ENCODE data around the gene ARMC9. TPM values are rescaled to one million over a fixed set of nuclear protein-coding genes. Genes with fewer than 3 reads are reported as not detected.

ARMC9 gene
- total and polyA plus RNA-seq, 8 donors: 4.5 to 114 (median 11.0) TPM

DNA sequence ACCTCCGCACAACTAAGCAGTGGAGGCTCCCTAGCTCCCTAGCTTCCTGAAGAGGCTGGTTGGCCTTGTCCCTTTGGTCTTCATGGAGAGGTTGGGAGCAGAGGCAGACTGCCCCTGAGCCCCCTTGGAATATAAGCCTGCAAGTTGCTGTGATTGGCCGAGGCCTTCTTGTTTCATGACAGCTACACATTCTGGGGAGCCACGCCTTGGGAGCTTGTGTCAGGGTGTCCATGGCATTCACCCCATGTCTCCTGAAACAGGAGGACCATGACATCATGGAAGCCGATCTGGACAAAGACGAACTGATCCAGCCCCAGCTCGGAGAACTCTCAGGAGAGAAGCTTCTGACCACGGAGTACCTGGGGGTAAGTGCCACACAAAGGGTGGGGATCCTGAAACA lies 133.1 kb downstream of the ARMC9 start:
- no peaks in the 10 kb centered on the region for H3K27me3 ChIP-seq
- H3K27ac ChIP-seq: no peak overlapping the region
- 71 to 96% (median 83%) methylated on average over 7 of the region's 7 CpGs for WGBS, 5 donors
- H3K4me1 ChIP-seq: no peaks in the 10 kb centered on the region
- no peaks in the 10 kb centered on the region for H3K9me3 ChIP-seq
- H3K36me3 ChIP-seq: peaks cover 5 to 57% (median 37%) of the 10 kb centered on the region in 4 donors
- DNase-seq: no peak
- intact Hi-C loops (cut with DNase I; ENCODE audit: low total_unique reads): no loop called here
- H3K4me3 ChIP-seq: no peak overlapping the region
- TF ChIP-seq, protein P1, sequence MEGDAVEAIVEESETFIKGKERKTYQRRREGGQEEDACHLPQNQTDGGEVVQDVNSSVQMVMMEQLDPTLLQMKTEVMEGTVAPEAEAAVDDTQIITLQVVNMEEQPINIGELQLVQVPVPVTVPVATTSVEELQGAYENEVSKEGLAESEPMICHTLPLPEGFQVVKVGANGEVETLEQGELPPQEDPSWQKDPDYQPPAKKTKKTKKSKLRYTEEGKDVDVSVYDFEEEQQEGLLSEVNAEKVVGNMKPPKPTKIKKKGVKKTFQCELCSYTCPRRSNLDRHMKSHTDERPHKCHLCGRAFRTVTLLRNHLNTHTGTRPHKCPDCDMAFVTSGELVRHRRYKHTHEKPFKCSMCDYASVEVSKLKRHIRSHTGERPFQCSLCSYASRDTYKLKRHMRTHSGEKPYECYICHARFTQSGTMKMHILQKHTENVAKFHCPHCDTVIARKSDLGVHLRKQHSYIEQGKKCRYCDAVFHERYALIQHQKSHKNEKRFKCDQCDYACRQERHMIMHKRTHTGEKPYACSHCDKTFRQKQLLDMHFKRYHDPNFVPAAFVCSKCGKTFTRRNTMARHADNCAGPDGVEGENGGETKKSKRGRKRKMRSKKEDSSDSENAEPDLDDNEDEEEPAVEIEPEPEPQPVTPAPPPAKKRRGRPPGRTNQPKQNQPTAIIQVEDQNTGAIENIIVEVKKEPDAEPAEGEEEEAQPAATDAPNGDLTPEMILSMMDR (IDR thresholded peaks at IDR 0.05): no peak
- TF ChIP-seq POLR2AphosphoS5 (IDR thresholded peaks at IDR 0.05) (no peak), EP300 (IDR thresholded peaks at IDR 0.05) (no peak), POLR2A (IDR thresholded peaks at IDR 0.05) (no peak)

- intact Hi-C loops (cut with DNase I; ENCODE audit: low total_unique reads): no loop called here
- H3K27ac ChIP-seq: no peak overlapping the region
- no peak overlapping the region for H3K4me3 ChIP-seq
- H3K4me1 ChIP-seq: no peaks in the 10 kb centered on the region
- H3K9me3 ChIP-seq: no peaks in the 10 kb centered on the region
- WGBS, 5 donors: 88 to 96% (median 95%) methylated on average over 6 of the region's 6 CpGs
- peaks cover 5 to 61% (median 39%) of the 10 kb centered on the region in 4 donors for H3K36me3 ChIP-seq
- no peaks in the 10 kb centered on the region for H3K27me3 ChIP-seq
- no peak for DNase-seq
- no peak for TF ChIP-seq POLR2A (IDR thresholded peaks at IDR 0.05)
These were observed 134.0 kb downstream of the ARMC9 start for GRCh38 chr2:231332388-231332787.

DNA sequence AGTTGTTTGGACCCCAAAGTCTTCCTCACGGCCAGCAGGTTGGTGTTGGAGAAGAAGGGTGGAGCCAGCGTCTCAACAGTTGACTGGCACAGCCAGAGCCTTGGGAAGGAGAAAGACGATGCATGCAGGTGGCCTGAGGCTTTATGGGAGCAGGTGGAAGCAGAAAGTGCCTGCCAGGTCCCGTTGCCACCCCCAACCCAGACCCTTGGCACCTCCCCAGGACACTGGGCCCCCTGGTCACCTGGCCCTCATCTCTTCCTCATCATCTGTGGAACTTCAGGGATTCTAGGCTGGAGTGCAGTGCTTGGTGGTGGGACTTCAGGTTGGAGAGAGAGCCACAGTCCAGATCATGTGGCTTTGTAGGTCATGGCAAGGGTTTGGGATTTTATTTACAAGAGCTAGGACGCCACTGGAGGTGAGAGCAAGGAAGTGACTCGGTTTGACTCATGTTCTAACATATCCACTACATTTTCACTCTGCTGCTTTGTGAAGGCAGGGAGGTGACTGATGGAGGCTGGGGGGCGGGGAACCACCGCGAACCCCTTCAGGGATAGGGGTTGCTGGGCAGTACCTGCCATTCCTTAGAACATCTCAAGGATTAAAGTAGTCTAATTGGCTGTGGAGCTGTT lies 134.6 kb downstream of the ARMC9 start:
- TF ChIP-seq POLR2A (IDR thresholded peaks at IDR 0.05): no peak
- no peak for TF ChIP-seq EP300 (IDR thresholded peaks at IDR 0.05)
- no peak for TF ChIP-seq POLR2AphosphoS5 (IDR thresholded peaks at IDR 0.05)
- TF ChIP-seq, protein P1 (IDR thresholded peaks at IDR 0.05): no peak
- Histone ChIP-seq H3K4me1 (no peaks in the 10 kb centered on the region), H3K4me3 (no peak overlapping the region), H3K36me3 (peaks cover 5 to 63% (median 39%) of the 10 kb centered on the region in 4 donors), H3K27me3 (no peaks in the 10 kb centered on the region), H3K27ac (no peak overlapping the region), H3K9me3 (no peaks in the 10 kb centered on the region)
- intact Hi-C loops (cut with DNase I; ENCODE audit: low total_unique reads): no loop called here
- DNase-seq: no peak
- WGBS, 5 donors: 89 to 95% (median 92%) methylated on average over 9 of the region's 9 CpGs

DNA sequence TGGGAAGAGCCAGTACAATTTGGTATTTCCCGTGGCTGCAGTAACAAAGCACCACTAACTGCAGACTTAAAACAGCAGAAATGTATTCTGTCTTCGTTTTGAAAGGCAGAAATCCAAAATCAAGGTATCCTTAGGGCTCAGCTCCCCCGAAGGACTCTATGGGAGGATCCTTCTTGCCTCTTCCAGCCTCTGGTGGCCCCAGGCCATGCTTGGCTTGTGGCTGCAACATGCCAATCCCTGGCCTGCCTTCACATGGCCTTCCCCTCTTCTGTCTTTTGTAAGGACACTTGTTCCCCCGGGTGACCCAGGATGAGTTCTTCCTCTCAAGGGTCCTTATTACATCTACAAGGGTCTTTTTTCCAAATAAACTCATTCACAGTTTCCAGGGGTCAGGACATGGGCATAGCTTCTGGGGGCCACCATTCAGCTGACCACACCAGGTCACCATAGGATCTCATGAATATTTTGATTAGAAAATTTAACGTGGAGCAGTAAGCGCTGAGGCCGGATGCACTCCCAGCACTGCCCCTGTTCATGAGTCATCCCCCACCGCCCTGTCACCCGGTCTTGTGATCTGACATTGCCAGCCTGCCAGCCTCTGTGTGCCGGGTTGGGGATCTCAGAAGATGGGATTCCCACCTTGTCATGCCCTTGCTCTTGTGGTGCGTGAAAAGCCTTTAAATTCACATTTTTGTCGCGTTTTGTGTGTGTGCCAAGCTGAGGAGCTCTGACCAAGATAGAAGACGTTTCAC lies 135.9 kb downstream of the ARMC9 start:
- Histone ChIP-seq H3K9me3 (no peaks in the 10 kb centered on the region), H3K4me1 (no peaks in the 10 kb centered on the region), H3K27ac (no peak overlapping the region), H3K36me3 (peaks cover 5 to 64% (median 39%) of the 10 kb centered on the region in 4 donors), H3K27me3 (no peaks in the 10 kb centered on the region), H3K4me3 (no peak overlapping the region)
- intact Hi-C loops (cut with DNase I; ENCODE audit: low total_unique reads): no loop called here
- TF ChIP-seq POLR2A (IDR thresholded peaks at IDR 0.05): no peak
- no peak for TF ChIP-seq EP300 (IDR thresholded peaks at IDR 0.05)
- TF ChIP-seq, protein P1 (IDR thresholded peaks at IDR 0.05): no peak
- no peak for TF ChIP-seq POLR2AphosphoS5 (IDR thresholded peaks at IDR 0.05)
- 88 to 93% (median 90%) methylated on average over 14 of the region's 14 CpGs for WGBS, 5 donors
- DNase-seq: no peak

GRCh38 chr2:231334981-231335380 lies 136.6 kb downstream of the ARMC9 start:
- no peak for TF ChIP-seq POLR2AphosphoS5 (IDR thresholded peaks at IDR 0.05)
- no peak for TF ChIP-seq EP300 (IDR thresholded peaks at IDR 0.05)
- TF ChIP-seq, protein P1 (IDR thresholded peaks at IDR 0.05): no peak
- TF ChIP-seq POLR2A (IDR thresholded peaks at IDR 0.05): no peak
- Histone ChIP-seq H3K4me1 (no peaks in the 10 kb centered on the region), H3K27me3 (no peaks in the 10 kb centered on the region), H3K36me3 (peaks cover 5 to 64% (median 39%) of the 10 kb centered on the region in 4 donors), H3K9me3 (no peaks in the 10 kb centered on the region), H3K27ac (no peak overlapping the region), H3K4me3 (no peak overlapping the region)
- no peak for DNase-seq
- intact Hi-C loops (cut with DNase I; ENCODE audit: low total_unique reads): no loop called here
- WGBS, 5 donors: 89 to 98% (median 96%) methylated on average over 5 of the region's 5 CpGs
